Daoy (cell line): ENCODE results near the gene SLC4A2. TPM values are rescaled to one million over a fixed set of nuclear protein-coding genes. Genes with fewer than 3 reads are reported as not detected.
A peak's percentile ranks its signal among the peaks of the same experiment; 100 is the strongest.

Experiments used
- DNase-seq: peaks from one replicate; pipeline ENCODE4 v3.0.0-alpha.2; 2015; ENCODE audit warnings: low read depth
- total RNA-seq: library from RNA; depleted of rRNA; stranded (reverse); fragments of >200 nt; shearing (Covaris generic); gene quantifications from 2 replicates; pipeline ENCODE4 v1.2.3, GENCODE V29; 2014

Gene SLC4A2
- total RNA-seq, 1 experiment from 2014 or later = 195 TPM

GRCh38 chr7:151043959-151044358 is 15.4 kb upstream of the SLC4A2 start:
- no peak for DNase-seq

GRCh38 chr7:151045262-151045661 is 14.1 kb upstream of the SLC4A2 start:
- DNase-seq = no peak

GRCh38 chr7:151045967-151046366 is 13.4 kb upstream of the SLC4A2 start:
- no peak for DNase-seq

- peak; percentile 95 for DNase-seq
Observed at GRCh38 chr7:151046603-151047573, 12.5 kb upstream of the SLC4A2 start.

GRCh38 chr7:151047976-151048815 is 11.2 kb upstream of the SLC4A2 start, which contains the start of gene ASIC3:
ASIC3 (plus strand) TSS chr7:151048531; CDS start chr7:151048886, 355 bp downstream.
- no peak for DNase-seq

- DNase-seq = no peak
Observed at GRCh38 chr7:151048911-151049463, 10.4 kb upstream of the SLC4A2 start.

GRCh38 chr7:151051108-151051507 is 8.3 kb upstream of the SLC4A2 start:
- DNase-seq = peak; percentile 80

GRCh38 chr7:151053096-151053495 is 6.3 kb upstream of the SLC4A2 start:
- DNase-seq = no peak

- DNase-seq = no peak
Observed at GRCh38 chr7:151053751-151054150, 5.6 kb upstream of the SLC4A2 start.

- no peak for DNase-seq
Observed at GRCh38 chr7:151056283-151056665, 3.1 kb upstream of the SLC4A2 start.

GRCh38 chr7:151056666-151057505 is 2.5 kb upstream of the SLC4A2 start:
- no peak for DNase-seq

- DNase-seq = no peak
Observed at GRCh38 chr7:151057506-151057988, 1.8 kb upstream of the SLC4A2 start, which contains the start of gene CDK5. CDK5 (minus strand) TSS chr7:151057897; CDS start chr7:151057848, 49 bp downstream.

- DNase-seq = peak; percentile 100
Observed at GRCh38 chr7:151057989-151058780, 1.2 kb upstream of the SLC4A2 start.

- DNase-seq = peak; percentile 54
Observed at GRCh38 chr7:151058781-151059366, 515 bp upstream of the SLC4A2 start.

- DNase-seq = peak; percentile 47
Observed at GRCh38 chr7:151060113-151060415, 675 bp downstream of the SLC4A2 start.

- peak; percentile 67 for DNase-seq
Observed at GRCh38 chr7:151060416-151061212, 1.2 kb downstream of the SLC4A2 start.

GRCh38 chr7:151061213-151062110 is 2.1 kb downstream of the SLC4A2 start:
- DNase-seq = no peak

- no peak for DNase-seq
Observed at GRCh38 chr7:151062111-151062398, 2.7 kb downstream of the SLC4A2 start.
